Measurements from ENCODE around the gene FAM20A.

Gene FAM20A

GRCh38 chr17:68634345-68634876, 33.2 kb upstream of the FAM20A start:
- Histone ChIP-seq H3K4me1 (ENCODE audit: insufficient read depth, low read length, severe bottlenecking) (no peaks in the 10 kb centered on the region), H3K9ac (ENCODE audit: low read length) (no peak overlapping the region), H3K9me3 (ENCODE audit: low read length) (no peaks in the 10 kb centered on the region), H3K36me3 (ENCODE audit: insufficient read depth, low read length) (no peaks in the 10 kb centered on the region), H3K27ac (ENCODE audit: low read depth, low read length, poor library complexity, severe bottlenecking) (no peak overlapping the region), H3K9me2 (ENCODE audit: low read depth, low read length) (no peaks in the 10 kb centered on the region), H3F3A (ENCODE audit: insufficient read depth, low read length) (no peaks in the 10 kb centered on the region), H3K79me2 (ENCODE audit: insufficient read depth, low read length) (no peaks in the 10 kb centered on the region), H2AFZ (ENCODE audit: low read length) (no peak overlapping the region), H3K4me3 (ENCODE audit: low read depth, low read length, poor library complexity, severe bottlenecking) (no peak overlapping the region), H4K20me1 (ENCODE audit: insufficient read depth, low read length) (no peaks in the 10 kb centered on the region), H3K4me2 (ENCODE audit: low read length) (no peak overlapping the region), H3K27me3 (ENCODE audit: insufficient read depth, low read length) (no peaks in the 10 kb centered on the region; the same call in 1 of the 2 replicates)
- TF ChIP-seq EZH2 (IDR thresholded peaks at IDR 0.05; ENCODE audit: borderline replicate concordance, low read length) = no peak
- no peak for TF ChIP-seq CTCF (IDR thresholded peaks at IDR 0.05; ENCODE audit: low read length)

- Histone ChIP-seq H3K9me2 (ENCODE audit: low read depth, low read length) (no peaks in the 10 kb centered on the region), H3K4me2 (ENCODE audit: low read length) (no peak overlapping the region), H4K20me1 (ENCODE audit: insufficient read depth, low read length) (no peaks in the 10 kb centered on the region), H2AFZ (ENCODE audit: low read length) (no peak overlapping the region), H3K4me1 (ENCODE audit: insufficient read depth, low read length, severe bottlenecking) (no peaks in the 10 kb centered on the region), H3K9me3 (ENCODE audit: low read length) (no peaks in the 10 kb centered on the region), H3K27ac (ENCODE audit: low read depth, low read length, poor library complexity, severe bottlenecking) (no peak overlapping the region), H3K27me3 (ENCODE audit: insufficient read depth, low read length) (no peaks in the 10 kb centered on the region; the same call in 1 of the 2 replicates), H3K36me3 (ENCODE audit: insufficient read depth, low read length) (no peaks in the 10 kb centered on the region), H3K4me3 (ENCODE audit: low read depth, low read length, poor library complexity, severe bottlenecking) (no peak overlapping the region), H3K9ac (ENCODE audit: low read length) (no peak overlapping the region), H3F3A (ENCODE audit: insufficient read depth, low read length) (no peaks in the 10 kb centered on the region), H3K79me2 (ENCODE audit: insufficient read depth, low read length) (no peaks in the 10 kb centered on the region)
- TF ChIP-seq EZH2 (IDR thresholded peaks at IDR 0.05; ENCODE audit: borderline replicate concordance, low read length) (no peak), CTCF (IDR thresholded peaks at IDR 0.05; ENCODE audit: low read length) (no peak)
Observed at GRCh38 chr17:68628576-68628957, 27.4 kb upstream of the FAM20A start.

- Histone ChIP-seq H4K20me1 (ENCODE audit: insufficient read depth, low read length) (no peaks in the 10 kb centered on the region), H3K4me3 (ENCODE audit: low read depth, low read length, poor library complexity, severe bottlenecking) (no peak overlapping the region), H3K9me2 (ENCODE audit: low read depth, low read length) (no peaks in the 10 kb centered on the region), H3K9ac (ENCODE audit: low read length) (no peak overlapping the region), H3K79me2 (ENCODE audit: insufficient read depth, low read length) (no peaks in the 10 kb centered on the region), H3K4me2 (ENCODE audit: low read length) (no peak overlapping the region), H3K27ac (ENCODE audit: low read depth, low read length, poor library complexity, severe bottlenecking) (no peak overlapping the region), H3K9me3 (ENCODE audit: low read length) (no peaks in the 10 kb centered on the region), H3K4me1 (ENCODE audit: insufficient read depth, low read length, severe bottlenecking) (no peaks in the 10 kb centered on the region), H3K27me3 (ENCODE audit: insufficient read depth, low read length) (no peaks in the 10 kb centered on the region; the same call in 1 of the 2 replicates), H3F3A (ENCODE audit: insufficient read depth, low read length) (no peaks in the 10 kb centered on the region), H2AFZ (ENCODE audit: low read length) (no peak overlapping the region), H3K36me3 (ENCODE audit: insufficient read depth, low read length) (no peaks in the 10 kb centered on the region)
- no peak for TF ChIP-seq EZH2 (IDR thresholded peaks at IDR 0.05; ENCODE audit: borderline replicate concordance, low read length)
- TF ChIP-seq CTCF (IDR thresholded peaks at IDR 0.05; ENCODE audit: low read length) = no peak
Observed at GRCh38 chr17:68627956-68628575, 26.9 kb upstream of the FAM20A start.

All from OCI-LY1 (cell line).